ENCODE data around the gene BEX4.
"Not testable (repeated sequence)": the region's sequence is repeated elsewhere in the genome, so short reads cannot be mapped to it uniquely, and the experiment has no call there.

The BEX4 gene

GRCh38 chrX:103233263-103233662 is 18.4 kb downstream of the BEX4 start:
- H3K27ac ChIP-seq, result no peak overlapping the region
- no peaks in the 10 kb centered on the region for H3K36me3 ChIP-seq (ENCODE audit: insufficient read depth, low read length)

GRCh38 chrX:103234869-103235268 is 20.0 kb downstream of the BEX4 start:
- TF ChIP-seq EZH2 (IDR thresholded peaks at IDR 0.05) (no peak), POLR2AphosphoS5 (IDR thresholded peaks at IDR 0.05; ENCODE audit: borderline replicate concordance, low read depth, low read length) (no peak), FOXP2 (optimal IDR thresholded peaks at IDR 0.05; ENCODE audit: control extremely low read depth, extremely low read length, insufficient read depth) (no peak)
- Histone ChIP-seq H3K9me3 (ENCODE audit: low read depth, low read length) (no peaks in the 10 kb centered on the region), H3K36me3 (ENCODE audit: insufficient read depth, low read length) (no peaks in the 10 kb centered on the region), H3K4me3 (no peak overlapping the region), H3K27ac (no peak overlapping the region), H3K9ac (ENCODE audit: insufficient read length) (no peak overlapping the region)
- no peak for DNase-seq (ENCODE audit: low read depth, low spot score)

More at GRCh38 chrX:103233263-103233662, 18.4 kb downstream of the BEX4 start:
- DNase-seq (ENCODE audit: low read depth, low spot score), result no peak
- Histone ChIP-seq H3K9ac (ENCODE audit: insufficient read length) (no peak overlapping the region), H3K9me3 (ENCODE audit: low read depth, low read length) (no peaks in the 10 kb centered on the region), H3K4me3 (no peak overlapping the region)
- TF ChIP-seq POLR2AphosphoS5 (IDR thresholded peaks at IDR 0.05; ENCODE audit: borderline replicate concordance, low read depth, low read length) (no peak), EZH2 (IDR thresholded peaks at IDR 0.05) (no peak), FOXP2 (optimal IDR thresholded peaks at IDR 0.05; ENCODE audit: control extremely low read depth, extremely low read length, insufficient read depth) (no peak)

- H3K9me3 ChIP-seq (ENCODE audit: low read depth, low read length); H3K4me3 ChIP-seq; H3K36me3 ChIP-seq (ENCODE audit: insufficient read depth, low read length); DNase-seq (ENCODE audit: low read depth, low spot score); H3K9ac ChIP-seq (ENCODE audit: insufficient read length): not testable (repeated sequence)
- peak overlapping the region; percentile 42; the same call in 1 of the 2 replicates for H3K27ac ChIP-seq
Observed at GRCh38 chrX:103235608-103236007, 20.7 kb downstream of the BEX4 start.

- H3K9ac ChIP-seq (ENCODE audit: insufficient read length), result no peak overlapping the region
- no peak for DNase-seq (ENCODE audit: low read depth, low spot score)
- H3K9me3 ChIP-seq (ENCODE audit: low read depth, low read length), result no peaks in the 10 kb centered on the region
- TF ChIP-seq EZH2 (IDR thresholded peaks at IDR 0.05) (no peak), POLR2AphosphoS5 (IDR thresholded peaks at IDR 0.05; ENCODE audit: borderline replicate concordance, low read depth, low read length) (no peak), FOXP2 (optimal IDR thresholded peaks at IDR 0.05; ENCODE audit: control extremely low read depth, extremely low read length, insufficient read depth) (no peak)
- no peak overlapping the region for H3K4me3 ChIP-seq
- peak overlapping the region; percentile 42; the same call in 1 of the 2 replicates for H3K27ac ChIP-seq
- H3K36me3 ChIP-seq (ENCODE audit: insufficient read depth, low read length), result no peaks in the 10 kb centered on the region
Observed at GRCh38 chrX:103236296-103236695, 21.4 kb downstream of the BEX4 start.

- Histone ChIP-seq H3K36me3 (ENCODE audit: insufficient read depth, low read length) (no peaks in the 10 kb centered on the region), H3K27ac (no peak overlapping the region), H3K9ac (ENCODE audit: insufficient read length) (no peak overlapping the region), H3K4me3 (no peak overlapping the region), H3K9me3 (ENCODE audit: low read depth, low read length) (no peaks in the 10 kb centered on the region)
- DNase-seq (ENCODE audit: low read depth, low spot score), result no peak
- TF ChIP-seq FOXP2 (optimal IDR thresholded peaks at IDR 0.05; ENCODE audit: control extremely low read depth, extremely low read length, insufficient read depth) (no peak), EZH2 (IDR thresholded peaks at IDR 0.05) (no peak), POLR2AphosphoS5 (IDR thresholded peaks at IDR 0.05; ENCODE audit: borderline replicate concordance, low read depth, low read length) (no peak)
Observed at GRCh38 chrX:103240155-103240554, 25.2 kb downstream of the BEX4 start.

- Histone ChIP-seq H3K9ac (ENCODE audit: insufficient read length) (no peak overlapping the region), H3K9me3 (ENCODE audit: low read depth, low read length) (no peaks in the 10 kb centered on the region), H3K4me3 (no peak overlapping the region), H3K27ac (no peak overlapping the region), H3K36me3 (ENCODE audit: insufficient read depth, low read length) (0 out of 2 replicates have a peak, but pooled peaks cover 3% of the 10 kb centered on the region)
- TF ChIP-seq FOXP2 (optimal IDR thresholded peaks at IDR 0.05; ENCODE audit: control extremely low read depth, extremely low read length, insufficient read depth) (no peak), EZH2 (IDR thresholded peaks at IDR 0.05) (no peak)
- DNase-seq (ENCODE audit: low read depth, low spot score), result no peak
Observed at GRCh38 chrX:103248553-103248952, 33.6 kb downstream of the BEX4 start.

- Histone ChIP-seq H3K9ac (ENCODE audit: insufficient read length) (no peak overlapping the region), H3K36me3 (ENCODE audit: insufficient read depth, low read length) (0 out of 2 replicates have a peak, but pooled peaks cover 3% of the 10 kb centered on the region), H3K27ac (no peak overlapping the region), H3K9me3 (ENCODE audit: low read depth, low read length) (no peaks in the 10 kb centered on the region), H3K4me3 (no peak overlapping the region)
- TF ChIP-seq EZH2 (IDR thresholded peaks at IDR 0.05) (no peak), FOXP2 (optimal IDR thresholded peaks at IDR 0.05; ENCODE audit: control extremely low read depth, extremely low read length, insufficient read depth) (no peak), POLR2AphosphoS5 (IDR thresholded peaks at IDR 0.05; ENCODE audit: borderline replicate concordance, low read depth, low read length) (no peak)
- DNase-seq (ENCODE audit: low read depth, low spot score), result no peak
Observed at GRCh38 chrX:103249805-103250204, 34.9 kb downstream of the BEX4 start.

- Histone ChIP-seq H3K27ac (no peak overlapping the region), H3K4me3 (no peak overlapping the region), H3K36me3 (ENCODE audit: insufficient read depth, low read length) (0 out of 2 replicates have a peak, but pooled peaks cover 3% of the 10 kb centered on the region)
Observed at GRCh38 chrX:103250977-103251376, 36.1 kb downstream of the BEX4 start.

GRCh38 chrX:103253608-103254007 is 38.7 kb downstream of the BEX4 start:
- no peak for DNase-seq (ENCODE audit: low read depth, low spot score)
- H3K27ac ChIP-seq, result no peak overlapping the region
- H3K36me3 ChIP-seq (ENCODE audit: insufficient read depth, low read length), result 0 out of 2 replicates have a peak, but pooled peaks cover 3% of the 10 kb centered on the region
- H3K9ac ChIP-seq (ENCODE audit: insufficient read length), result no peak overlapping the region
- no peaks in the 10 kb centered on the region for H3K9me3 ChIP-seq (ENCODE audit: low read depth, low read length)
- TF ChIP-seq POLR2AphosphoS5 (IDR thresholded peaks at IDR 0.05; ENCODE audit: borderline replicate concordance, low read depth, low read length) (no peak), FOXP2 (optimal IDR thresholded peaks at IDR 0.05; ENCODE audit: control extremely low read depth, extremely low read length, insufficient read depth) (no peak), EZH2 (IDR thresholded peaks at IDR 0.05) (no peak)
- H3K4me3 ChIP-seq, result peak overlapping the region; percentile 87

More at GRCh38 chrX:103250977-103251376, 36.1 kb downstream of the BEX4 start:
- H3K9ac ChIP-seq (ENCODE audit: insufficient read length), result no peak overlapping the region
- DNase-seq (ENCODE audit: low read depth, low spot score), result no peak
- no peak for TF ChIP-seq POLR2AphosphoS5 (IDR thresholded peaks at IDR 0.05; ENCODE audit: borderline replicate concordance, low read depth, low read length)
- TF ChIP-seq EZH2 (IDR thresholded peaks at IDR 0.05), result no peak
- no peak for TF ChIP-seq FOXP2 (optimal IDR thresholded peaks at IDR 0.05; ENCODE audit: control extremely low read depth, extremely low read length, insufficient read depth)
- H3K9me3 ChIP-seq (ENCODE audit: low read depth, low read length), result no peaks in the 10 kb centered on the region
